HG02798 (cell line): Measurements from ENCODE around the gene ST6GAL1.

ENCODE experiments used
- ATAC-seq: cut with Tn5 transposase; IDR thresholded peaks from one replicate; pipeline ENCODE4 v1.9.1; 2021; ENCODE audit warnings: mild to moderate bottlenecking; ENCODE audit not compliant: unreplicated experiment, poor library complexity

The ST6GAL1 gene

DNA sequence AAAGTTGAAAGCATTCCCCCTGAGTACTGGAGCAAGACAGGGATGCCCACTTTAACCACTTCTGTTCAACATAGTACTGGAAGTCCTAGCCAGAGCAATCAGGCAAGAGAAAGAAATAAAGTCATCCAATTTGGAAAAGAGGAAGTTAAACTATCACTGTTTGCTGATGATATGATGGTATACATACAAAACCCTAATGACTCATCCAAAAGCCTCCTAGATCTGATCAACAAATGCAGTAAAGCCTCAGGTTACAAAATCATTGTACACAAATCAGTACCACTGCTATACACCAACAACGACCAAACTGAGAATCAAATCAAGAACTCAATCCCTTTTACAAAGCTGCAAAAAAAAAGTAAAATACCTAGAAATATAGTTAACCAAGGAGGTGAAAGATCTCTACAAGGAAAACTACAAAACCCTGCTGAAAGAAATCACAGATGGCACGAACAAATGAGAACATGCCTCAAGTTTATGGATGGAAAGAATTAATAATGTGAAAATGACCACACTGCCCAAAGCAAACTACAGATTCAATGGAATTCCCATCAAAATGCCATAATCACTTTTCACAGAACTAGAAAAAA is 168.7 kb downstream of the ST6GAL1 start:
- ATAC-seq: no peak

GRCh38 chr3:187101184-187102072 is 171.1 kb downstream of the ST6GAL1 start:
- no peak for ATAC-seq

DNA sequence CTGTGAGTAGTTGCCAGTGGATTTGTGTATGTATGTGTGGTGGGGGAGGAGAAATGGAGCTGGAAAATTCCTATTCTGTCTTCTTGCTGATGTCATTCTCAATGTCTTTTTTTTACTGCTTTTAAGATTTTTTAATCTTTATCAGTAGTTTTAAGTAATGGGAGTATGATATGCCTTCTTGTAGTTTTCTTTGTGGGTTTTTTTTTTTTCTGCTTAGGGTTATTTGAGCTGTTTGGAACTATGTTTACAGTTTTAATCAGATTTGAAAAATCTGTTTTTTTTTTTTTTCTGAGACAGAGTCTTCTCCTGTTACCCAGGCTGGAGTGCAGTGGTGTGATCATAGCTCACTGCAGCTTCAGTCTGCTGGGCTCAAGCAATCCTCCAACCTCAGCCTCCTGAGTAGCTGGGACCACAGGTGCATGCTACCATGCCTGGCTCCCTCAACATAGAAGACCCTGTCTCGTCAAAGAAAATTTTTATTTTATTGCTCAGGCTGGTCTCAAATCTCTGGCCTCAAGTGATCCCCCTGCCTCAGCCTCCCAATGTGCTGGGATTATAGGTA is 171.8 kb downstream of the ST6GAL1 start:
- ATAC-seq: no peak

- ATAC-seq: no peak
These were observed 172.9 kb downstream of the ST6GAL1 start for GRCh38 chr3:187103251-187103650.

DNA sequence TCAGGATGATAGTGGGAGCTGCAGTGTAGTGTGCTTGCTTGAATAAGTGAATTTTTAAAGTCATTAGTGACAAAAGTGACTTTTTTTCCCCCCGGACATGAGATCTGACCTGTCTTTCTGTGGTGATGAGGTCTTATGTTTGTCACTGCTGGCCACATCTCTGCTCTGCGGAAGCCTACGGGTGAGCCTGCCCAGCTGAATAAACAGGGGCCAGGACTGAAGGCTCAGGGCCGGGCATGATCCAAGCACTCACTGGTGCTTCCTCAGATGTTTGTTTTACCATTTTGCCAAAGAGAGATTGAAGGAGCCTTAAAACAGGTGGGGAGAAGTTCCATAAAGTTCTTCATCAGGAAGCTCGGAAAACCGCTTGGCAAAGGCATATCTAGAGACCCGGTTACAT is 174.0 kb downstream of the ST6GAL1 start:
- ATAC-seq: no peak

- no peak for ATAC-seq
These were observed 174.6 kb downstream of the ST6GAL1 start for GRCh38 chr3:187104933-187105332.

GRCh38 chr3:187105700-187106099 is 175.4 kb downstream of the ST6GAL1 start:
- no peak for ATAC-seq

GRCh38 chr3:187107989-187108388 is 177.7 kb downstream of the ST6GAL1 start:
- ATAC-seq: no peak

DNA sequence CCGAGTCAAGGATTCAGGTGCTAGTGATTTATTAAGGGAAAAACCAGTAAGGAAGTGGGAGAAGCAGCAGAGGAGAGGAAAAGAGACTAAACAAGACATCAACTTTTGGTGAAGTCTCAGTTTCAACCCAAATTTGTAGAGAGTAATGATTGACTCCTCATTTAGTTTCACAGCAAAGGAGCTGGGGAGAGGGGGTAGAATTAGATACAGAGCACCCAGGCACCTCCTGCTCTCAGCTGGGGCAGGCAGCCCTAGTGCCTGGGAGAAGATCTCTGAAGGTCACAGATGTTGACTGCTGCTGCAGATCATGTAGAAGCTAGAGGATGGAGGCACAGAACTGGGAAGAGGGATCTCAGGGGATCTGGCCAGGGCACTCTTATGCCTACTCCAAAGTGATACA is 179.8 kb downstream of the ST6GAL1 start:
- ATAC-seq: no peak

GRCh38 chr3:187112934-187113793 is 182.8 kb downstream of the ST6GAL1 start:
- no peak for ATAC-seq

GRCh38 chr3:187114511-187114910 is 184.2 kb downstream of the ST6GAL1 start:
- ATAC-seq: no peak

DNA sequence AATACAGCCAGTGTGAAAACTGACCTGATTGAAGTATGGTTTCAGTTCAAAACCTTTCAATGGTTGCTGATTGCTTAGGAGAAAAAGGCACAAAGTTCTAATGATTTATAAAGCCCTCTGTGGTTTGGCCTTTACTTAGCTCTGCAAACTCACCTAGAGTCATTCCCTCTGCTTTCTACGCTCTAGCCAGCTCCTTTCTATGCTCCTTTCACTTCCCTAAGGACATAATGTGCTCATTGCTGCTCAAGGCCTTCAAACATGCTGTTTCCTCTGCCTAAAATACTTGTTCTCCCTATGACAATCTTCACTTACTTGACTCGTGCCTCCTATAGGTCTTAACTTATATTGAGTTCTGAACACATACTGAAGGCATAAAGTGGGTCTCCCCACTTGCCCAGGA is 190.0 kb downstream of the ST6GAL1 start:
- ATAC-seq: no peak

DNA sequence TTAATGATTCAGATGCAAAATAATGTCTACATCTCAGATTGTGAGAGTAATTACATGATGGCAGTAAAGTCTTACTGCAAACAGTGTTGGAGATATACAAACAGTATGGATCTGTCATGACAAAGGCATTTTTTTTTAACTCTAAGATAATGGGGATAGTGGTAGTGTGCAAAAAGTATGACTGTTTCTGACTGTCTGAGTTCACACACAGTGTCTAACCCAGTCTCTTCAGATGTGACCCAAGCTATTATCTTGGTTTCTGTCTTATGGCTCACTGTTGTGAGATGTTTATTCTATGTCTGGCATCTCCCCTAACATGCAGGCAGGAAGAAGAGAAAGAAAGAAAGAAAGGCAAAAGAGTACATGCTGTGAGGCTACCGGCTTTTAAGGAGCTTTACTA is 191.9 kb downstream of the ST6GAL1 start:
- ATAC-seq: no peak

GRCh38 chr3:187125319-187126031 is 195.1 kb downstream of the ST6GAL1 start:
- peak; percentile 64 for ATAC-seq
